ENCODE measurements around the gene GNGT2. TPM values are rescaled to one million over a fixed set of nuclear protein-coding genes. Genes with fewer than 3 reads are reported as not detected.
A peak's percentile ranks its signal among the peaks of the same experiment; 100 is the strongest.

Gene GNGT2
- total and polyA plus RNA-seq, 12 donors: 1.2 to 31.9 (median 3.3) TPM

GRCh38 chr17:49223168-49223516 lies 12.8 kb upstream of the GNGT2 start:
- peaks cover 0 to 13% of the 10 kb centered on the region in 2 donors for H3K4me1 ChIP-seq (replicated peaks in 1 of 2)
- 18 to 27% (median 23%) methylated on average over 6 to 9 of the region's 9 CpGs for WGBS, 4 donors
- intact Hi-C loops (cut with DNase I): loop anchor here in 1 of 2 donors (5.0 kb wide), 1 partner anchor 41 kb away; no protein-coding TSS in a partner anchor
- no peaks in the 10 kb centered on the region for H3K9me3 ChIP-seq (replicated peaks in 1 of 3)
- no peak overlapping the region for H3K27ac ChIP-seq
- peaks cover 26% of the 10 kb centered on the region for H3K27me3 ChIP-seq
- TF ChIP-seq POLR2A (IDR thresholded peaks at IDR 0.05): no peak
- TF ChIP-seq CTCF (IDR thresholded peaks at IDR 0.05): no peak
- H3K36me3 ChIP-seq (replicated peaks in 1 of 2): no peaks in the 10 kb centered on the region
- DNase-seq: no peak
- H3K4me3 ChIP-seq: no peak overlapping the region

GRCh38 chr17:49219987-49220386 lies 9.6 kb upstream of the GNGT2 start:
- H3K36me3 ChIP-seq (replicated peaks in 1 of 2): no peaks in the 10 kb centered on the region
- H3K4me3 ChIP-seq: no peak overlapping the region
- 68 to 89% (median 78%) methylated on average over 12 to 15 of the region's 15 CpGs for WGBS, 4 donors
- intact Hi-C loops (cut with DNase I): loop anchor here in 1 of 2 donors (5.0 kb wide), 1 partner anchor 38 kb away; no protein-coding TSS in a partner anchor
- peaks cover 9 to 13% of the 10 kb centered on the region in 2 donors for H3K4me1 ChIP-seq (replicated peaks in 1 of 2)
- no peak for DNase-seq
- no peak overlapping the region for H3K27ac ChIP-seq
- TF ChIP-seq CTCF (IDR thresholded peaks at IDR 0.05) (no peak), POLR2A (IDR thresholded peaks at IDR 0.05) (no peak)
- H3K9me3 ChIP-seq (replicated peaks in 1 of 3): no peaks in the 10 kb centered on the region
- peaks cover 25% of the 10 kb centered on the region for H3K27me3 ChIP-seq

- peaks cover 15 to 17% of the 10 kb centered on the region in 2 donors for H3K4me1 ChIP-seq (replicated peaks in 1 of 2)
- H3K27me3 ChIP-seq: peaks cover 17% of the 10 kb centered on the region
- intact Hi-C loops (cut with DNase I): no loop called here
- H3K36me3 ChIP-seq (replicated peaks in 1 of 2): no peaks in the 10 kb centered on the region
- H3K27ac ChIP-seq: peak overlapping the region in 2 of 5 donors; percentile 47 to 62
- no peaks in the 10 kb centered on the region for H3K9me3 ChIP-seq (replicated peaks in 1 of 3)
- DNase-seq: peak in 3 of 7 donors; percentile 32 to 60 (median 39)
- no peak overlapping the region for H3K4me3 ChIP-seq
- TF ChIP-seq CTCF (IDR thresholded peaks at IDR 0.05) (peak in 2 of 6 experiments; percentile 4 to 9), POLR2A (IDR thresholded peaks at IDR 0.05) (no peak)
- 47 to 61% (median 50%) methylated on average over 27 to 37 of the region's 37 CpGs for WGBS, 4 donors
These were observed 8.9 kb upstream of the GNGT2 start for GRCh38 chr17:49218941-49219913.

- intact Hi-C loops (cut with DNase I): no loop called here
- Histone ChIP-seq H3K36me3 (replicated peaks in 1 of 2) (no peaks in the 10 kb centered on the region), H3K4me1 (replicated peaks in 1 of 2) (peaks cover 8 to 18% of the 10 kb centered on the region in 2 donors), H3K27me3 (peaks cover 9% of the 10 kb centered on the region), H3K9me3 (replicated peaks in 1 of 3) (no peaks in the 10 kb centered on the region), H3K27ac (peak overlapping the region in 2 of 5 donors; percentile 47 to 80), H3K4me3 (no peak overlapping the region)
- 57 to 66% (median 63%) methylated on average over 16 to 17 of the region's 17 CpGs for WGBS, 4 donors
- TF ChIP-seq POLR2A (IDR thresholded peaks at IDR 0.05) (no peak), CTCF (IDR thresholded peaks at IDR 0.05) (no peak)
- DNase-seq: peak; percentile 46 to 78 (median 62)
These were observed 7.5 kb upstream of the GNGT2 start for GRCh38 chr17:49217651-49218413.

Data from adrenal gland (tissue), 12 donors.